Esophagus squamous epithelium (tissue), 5 donors: ENCODE results near the gene TSPAN11. TPM values are rescaled to one million over a fixed set of nuclear protein-coding genes. Genes with fewer than 3 reads are reported as not detected.

Experiments used
- DNase-seq: peaks from one replicate; lab custom pipeline; 2025; lab: John Stamatoyannopoulos, UW
- H3K27ac ChIP-seq, 4 donors: fragments of 200-600 bp; sonication (generic); one replicate each; pipeline ENCODE4 v1.5.1; 2016 to 2019; ENCODE audit warnings: mild to moderate bottlenecking in 1 of 4
- H3K27me3 ChIP-seq, 4 donors: fragments of 200-600 bp; sonication (generic); 1 replicate in 3 of 4; 2 replicates in 1 of 4; pipeline versions ENCODE4 v1.5.1 to v1.6.0; 2017 to 2021; ENCODE audit warnings: antibody characterized with exemption in 1 of 4
- H3K36me3 ChIP-seq, 3 donors: fragments of 200-600 bp; sonication (generic); one replicate each; pipeline ENCODE4 v1.5.1; 2016 to 2019
- H3K4me1 ChIP-seq, 3 donors: fragments of 200-600 bp; sonication (generic); one replicate each; pipeline ENCODE4 v1.5.1; 2017 to 2019
- H3K4me3 ChIP-seq, 4 donors: fragments of 200-600 bp; sonication (generic); 1 replicate in 3 of 4; 2 replicates in 1 of 4; pipeline ENCODE4 v1.5.1; 2016 to 2019; ENCODE audit warnings: mild to moderate bottlenecking in 2 of 4, moderate library complexity in 1 of 4
- H3K9me3 ChIP-seq, 3 donors: fragments of 200-600 bp; sonication (generic); one replicate each; pipeline ENCODE4 v1.5.1; 2016 to 2019
- POLR2A ChIP-seq, 4 donors: fragments of 450-650 bp; IDR thresholded peaks; one replicate each; pipeline ENCODE4 v1.6.1; 2017; ENCODE audit warnings: antibody characterized with exemption in 4 of 4, mild to moderate bottlenecking in 4 of 4, moderate library complexity in 3 of 4
- WGBS, 2 donors: methylation state at CpG; one replicate each; pipeline ENCODE4 v1.1.5; 2018; 5-methylcytosine and 5-hydroxymethylcytosine counted together
- intact Hi-C: fragments of 100-400 bp; cut with DNase I; formaldehyde crosslinking; loops from one replicate; pipeline ENCODE4 v1.15.0; 2022
- total RNA-seq, 4 donors: library from RNA; depleted of rRNA; stranded (reverse); fragments of >200 nt; gene quantifications; one replicate each; pipeline ENCODE4 v1.1.0, GENCODE V29; 2016
- TF ChIP-seq, protein P1 (sequence below), 6 experiments: fragments of 450-650 bp in 4 of 6; fragments of 200-600 bp in 2 of 6; sonication (generic) in 2 of 6; IDR thresholded peaks; one replicate each; pipeline ENCODE4 v1.5.1; 2016 to 2019; ENCODE audit warnings: antibody characterized with exemption in 6 of 6, mild to moderate bottlenecking in 4 of 6, moderate library complexity in 4 of 6
- donor health status: DM: yes; HTN: yes; CAD: no.

TSPAN11 gene
- total RNA-seq, 4 donors from 2014 or later = 0.27 to 3.0 (median 1.2) TPM

DNA sequence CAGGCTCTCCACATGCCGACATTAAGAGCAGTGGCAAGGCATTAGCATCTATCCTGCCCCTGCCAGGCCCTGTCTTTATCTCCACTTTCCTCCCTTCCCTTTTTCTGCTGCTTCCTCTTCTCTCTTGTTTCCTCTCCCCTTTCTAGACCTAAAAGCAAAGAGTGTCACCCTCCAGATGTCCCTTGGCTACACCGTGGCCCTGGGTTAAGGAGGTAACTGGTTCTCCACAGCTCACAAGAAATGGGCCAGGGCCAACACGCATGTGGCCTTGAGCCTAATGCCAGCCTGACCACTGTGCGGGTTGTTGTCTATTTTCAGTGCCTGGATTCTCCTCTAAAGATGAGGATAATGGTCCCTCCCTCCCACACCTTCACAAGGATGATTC lies 105.4 kb downstream of the TSPAN11 start:
- no peak overlapping the region for H3K27ac ChIP-seq
- H3K9me3 ChIP-seq = no peaks in the 10 kb centered on the region
- H3K4me1 ChIP-seq = peaks cover 0 to 10% (median 0%) of the 10 kb centered on the region in 3 donors
- H3K4me3 ChIP-seq = no peak overlapping the region
- no peaks in the 10 kb centered on the region for H3K36me3 ChIP-seq
- WGBS, 2 donors = 66 to 84% methylated on average over 4 of the region's 4 CpGs
- no peak for DNase-seq
- TF ChIP-seq, protein P1, sequence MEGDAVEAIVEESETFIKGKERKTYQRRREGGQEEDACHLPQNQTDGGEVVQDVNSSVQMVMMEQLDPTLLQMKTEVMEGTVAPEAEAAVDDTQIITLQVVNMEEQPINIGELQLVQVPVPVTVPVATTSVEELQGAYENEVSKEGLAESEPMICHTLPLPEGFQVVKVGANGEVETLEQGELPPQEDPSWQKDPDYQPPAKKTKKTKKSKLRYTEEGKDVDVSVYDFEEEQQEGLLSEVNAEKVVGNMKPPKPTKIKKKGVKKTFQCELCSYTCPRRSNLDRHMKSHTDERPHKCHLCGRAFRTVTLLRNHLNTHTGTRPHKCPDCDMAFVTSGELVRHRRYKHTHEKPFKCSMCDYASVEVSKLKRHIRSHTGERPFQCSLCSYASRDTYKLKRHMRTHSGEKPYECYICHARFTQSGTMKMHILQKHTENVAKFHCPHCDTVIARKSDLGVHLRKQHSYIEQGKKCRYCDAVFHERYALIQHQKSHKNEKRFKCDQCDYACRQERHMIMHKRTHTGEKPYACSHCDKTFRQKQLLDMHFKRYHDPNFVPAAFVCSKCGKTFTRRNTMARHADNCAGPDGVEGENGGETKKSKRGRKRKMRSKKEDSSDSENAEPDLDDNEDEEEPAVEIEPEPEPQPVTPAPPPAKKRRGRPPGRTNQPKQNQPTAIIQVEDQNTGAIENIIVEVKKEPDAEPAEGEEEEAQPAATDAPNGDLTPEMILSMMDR (IDR thresholded peaks at IDR 0.05) = no peak
- no peak for TF ChIP-seq POLR2A (IDR thresholded peaks at IDR 0.05)
- intact Hi-C loops = no loop called here
- H3K27me3 ChIP-seq = peaks cover 0 to 37% (median 0%) of the 10 kb centered on the region in 4 donors

GRCh38 chr12:31033146-31033545 lies 106.6 kb downstream of the TSPAN11 start:
- Histone ChIP-seq H3K4me1 (peaks cover 0 to 10% (median 0%) of the 10 kb centered on the region in 3 donors), H3K4me3 (no peak overlapping the region), H3K27me3 (peaks cover 0 to 49% (median 0%) of the 10 kb centered on the region in 4 donors), H3K9me3 (no peaks in the 10 kb centered on the region), H3K36me3 (no peaks in the 10 kb centered on the region), H3K27ac (no peak overlapping the region)
- WGBS, 2 donors = 51 to 58% methylated on average over 3 of the region's 3 CpGs
- DNase-seq = no peak
- intact Hi-C loops = no loop called here
- TF ChIP-seq, protein P1 (IDR thresholded peaks at IDR 0.05) = no peak

DNA sequence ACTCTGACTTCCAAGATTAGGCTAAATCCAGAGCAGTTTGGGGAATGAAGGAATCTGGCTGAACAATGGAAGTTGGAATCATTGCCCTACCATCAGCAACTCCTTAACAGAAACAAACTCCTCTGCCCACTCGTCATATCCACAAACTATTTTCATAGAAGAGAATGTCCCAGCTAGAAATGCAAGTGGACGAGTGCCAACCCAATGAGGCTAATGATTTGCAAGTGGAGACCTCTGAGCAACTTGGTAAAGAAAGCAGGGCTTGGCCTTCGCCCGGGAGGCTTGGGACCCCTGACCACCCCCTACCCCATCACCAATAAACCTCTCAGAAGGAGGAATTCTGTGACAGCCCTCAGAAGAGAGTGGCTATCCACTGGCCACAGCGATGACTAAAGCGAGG lies 107.1 kb downstream of the TSPAN11 start:
- intact Hi-C loops = no loop called here
- 86 to 87% methylated on average over 6 of the region's 6 CpGs for WGBS, 2 donors

DNA sequence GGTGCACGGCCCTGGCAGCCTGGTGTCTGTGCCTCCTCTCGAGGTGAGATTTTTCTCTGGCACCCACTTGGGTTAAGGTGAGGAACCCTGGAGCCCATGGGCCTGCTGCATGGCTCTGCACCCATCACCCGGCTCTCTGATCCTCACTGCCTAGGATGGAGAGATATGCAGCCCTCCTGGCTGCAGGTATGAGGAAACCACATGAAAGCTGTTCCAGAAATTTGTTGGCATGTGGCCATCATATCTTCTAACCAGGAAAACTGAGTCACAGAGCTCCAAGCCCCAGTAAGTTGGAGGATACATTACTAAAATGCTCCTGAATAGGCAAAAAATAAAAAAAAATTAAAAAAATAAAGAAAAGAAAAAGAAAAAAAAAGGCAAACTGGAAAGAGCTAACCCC lies 107.8 kb downstream of the TSPAN11 start:
- 70 to 83% methylated on average over 2 of the region's 3 CpGs for WGBS, 2 donors
- DNase-seq = no peak

More for the DNA sequence above, 107.1 kb downstream of the TSPAN11 start:
- Histone ChIP-seq H3K27ac (no peak overlapping the region), H3K27me3 (peaks cover 0 to 54% (median 0%) of the 10 kb centered on the region in 4 donors), H3K4me3 (no peak overlapping the region), H3K9me3 (no peaks in the 10 kb centered on the region), H3K36me3 (no peaks in the 10 kb centered on the region), H3K4me1 (peaks cover 0 to 10% (median 0%) of the 10 kb centered on the region in 3 donors)
- TF ChIP-seq, protein P1 (IDR thresholded peaks at IDR 0.05) = no peak
- no peak for TF ChIP-seq POLR2A (IDR thresholded peaks at IDR 0.05)
- no peak for DNase-seq

GRCh38 chr12:31035226-31035625 lies 108.7 kb downstream of the TSPAN11 start:
- TF ChIP-seq, protein P1 (IDR thresholded peaks at IDR 0.05) = no peak
- TF ChIP-seq POLR2A (IDR thresholded peaks at IDR 0.05) = no peak
- intact Hi-C loops = no loop called here

More for the DNA sequence above, 107.8 kb downstream of the TSPAN11 start:
- peaks cover 0 to 10% (median 0%) of the 10 kb centered on the region in 3 donors for H3K4me1 ChIP-seq
- intact Hi-C loops = no loop called here
- peaks cover 0 to 60% (median 0%) of the 10 kb centered on the region in 4 donors for H3K27me3 ChIP-seq
- TF ChIP-seq POLR2A (IDR thresholded peaks at IDR 0.05) = no peak
- TF ChIP-seq, protein P1 (IDR thresholded peaks at IDR 0.05) = no peak
- H3K9me3 ChIP-seq = no peaks in the 10 kb centered on the region
- H3K36me3 ChIP-seq = no peaks in the 10 kb centered on the region
- H3K27ac ChIP-seq = no peak overlapping the region
- H3K4me3 ChIP-seq = no peak overlapping the region

More at GRCh38 chr12:31035226-31035625, 108.7 kb downstream of the TSPAN11 start:
- WGBS, 2 donors = 45 to 52% methylated on average over 4 of the region's 4 CpGs
- Histone ChIP-seq H3K9me3 (no peaks in the 10 kb centered on the region), H3K27me3 (peaks cover 0 to 64% (median 0%) of the 10 kb centered on the region in 4 donors), H3K4me3 (no peak overlapping the region), H3K27ac (no peak overlapping the region), H3K4me1 (peaks cover 0 to 10% (median 0%) of the 10 kb centered on the region in 3 donors), H3K36me3 (no peaks in the 10 kb centered on the region)
- no peak for DNase-seq
